GM12874 (cell line): ENCODE data around the gene RANBP10.

Experiments used
- TF ChIP-seq, protein P1 (sequence below): IDR thresholded peaks from 2 replicates; pipeline ENCODE4 v1.5.1; 2011; ENCODE audit warnings: low read depth, mild to moderate bottlenecking, control low read depth, low read length, moderate library complexity; ENCODE audit not compliant: insufficient read depth

RANBP10 gene

DNA sequence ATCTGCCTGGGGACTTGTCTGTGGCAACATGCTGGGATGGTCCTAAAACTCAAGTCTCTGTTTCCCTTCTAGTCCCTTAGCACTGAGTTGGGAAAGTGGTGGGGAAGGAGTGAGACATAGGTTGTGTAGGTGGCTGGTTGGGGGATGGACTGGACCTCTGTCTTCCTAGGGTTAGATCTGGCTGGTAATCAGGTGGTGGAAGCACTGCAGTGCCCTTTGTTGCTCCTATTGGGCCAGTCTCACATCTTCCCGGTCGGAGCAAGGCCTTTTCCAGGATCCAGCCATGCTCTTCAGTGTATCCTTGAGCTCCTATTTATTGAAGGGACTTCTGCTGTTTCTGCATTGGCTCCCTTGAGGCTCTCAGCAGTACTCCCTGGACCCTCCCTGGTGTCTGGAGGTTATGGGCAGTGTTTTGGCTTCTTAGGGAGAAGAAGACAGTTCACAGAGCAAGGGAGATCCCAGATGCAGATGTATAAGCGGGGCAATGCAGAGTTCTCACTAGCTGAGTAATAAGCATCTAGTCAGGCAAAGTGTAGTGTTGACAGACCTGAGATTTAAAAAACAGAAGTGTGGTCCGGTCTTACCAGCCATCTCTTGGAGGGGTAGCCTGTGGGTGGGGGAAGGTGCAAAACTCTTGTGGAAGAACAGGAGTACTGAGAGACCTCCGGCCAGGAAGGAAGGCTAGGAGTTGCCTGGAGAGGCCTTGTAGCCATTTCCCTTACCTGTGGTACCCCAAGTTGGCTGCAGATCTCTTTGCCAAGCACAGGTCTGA lies 39.1 kb upstream of the RANBP10 start:
- TF ChIP-seq, protein P1, sequence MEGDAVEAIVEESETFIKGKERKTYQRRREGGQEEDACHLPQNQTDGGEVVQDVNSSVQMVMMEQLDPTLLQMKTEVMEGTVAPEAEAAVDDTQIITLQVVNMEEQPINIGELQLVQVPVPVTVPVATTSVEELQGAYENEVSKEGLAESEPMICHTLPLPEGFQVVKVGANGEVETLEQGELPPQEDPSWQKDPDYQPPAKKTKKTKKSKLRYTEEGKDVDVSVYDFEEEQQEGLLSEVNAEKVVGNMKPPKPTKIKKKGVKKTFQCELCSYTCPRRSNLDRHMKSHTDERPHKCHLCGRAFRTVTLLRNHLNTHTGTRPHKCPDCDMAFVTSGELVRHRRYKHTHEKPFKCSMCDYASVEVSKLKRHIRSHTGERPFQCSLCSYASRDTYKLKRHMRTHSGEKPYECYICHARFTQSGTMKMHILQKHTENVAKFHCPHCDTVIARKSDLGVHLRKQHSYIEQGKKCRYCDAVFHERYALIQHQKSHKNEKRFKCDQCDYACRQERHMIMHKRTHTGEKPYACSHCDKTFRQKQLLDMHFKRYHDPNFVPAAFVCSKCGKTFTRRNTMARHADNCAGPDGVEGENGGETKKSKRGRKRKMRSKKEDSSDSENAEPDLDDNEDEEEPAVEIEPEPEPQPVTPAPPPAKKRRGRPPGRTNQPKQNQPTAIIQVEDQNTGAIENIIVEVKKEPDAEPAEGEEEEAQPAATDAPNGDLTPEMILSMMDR = no peak

DNA sequence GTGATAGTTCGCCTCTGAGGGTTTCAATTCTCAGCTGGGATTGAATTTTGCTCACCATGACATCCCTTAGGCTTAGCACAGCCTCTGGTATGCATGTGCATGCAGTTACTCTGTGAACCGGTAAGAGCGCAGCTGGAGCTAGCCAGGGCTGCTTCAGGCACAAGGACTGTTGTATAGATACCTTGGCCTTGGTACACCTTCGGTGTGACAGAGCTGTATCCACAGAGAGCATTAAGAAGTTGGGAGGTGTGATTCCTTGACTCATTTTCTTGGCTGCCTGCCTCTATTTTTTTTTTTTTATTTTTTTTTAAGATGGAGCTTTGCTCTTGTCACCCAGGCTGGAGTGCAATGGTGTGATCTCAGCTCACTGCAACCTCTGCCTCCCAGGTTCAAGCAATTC lies 38.1 kb upstream of the RANBP10 start:
- TF ChIP-seq, protein P1 = no peak

DNA sequence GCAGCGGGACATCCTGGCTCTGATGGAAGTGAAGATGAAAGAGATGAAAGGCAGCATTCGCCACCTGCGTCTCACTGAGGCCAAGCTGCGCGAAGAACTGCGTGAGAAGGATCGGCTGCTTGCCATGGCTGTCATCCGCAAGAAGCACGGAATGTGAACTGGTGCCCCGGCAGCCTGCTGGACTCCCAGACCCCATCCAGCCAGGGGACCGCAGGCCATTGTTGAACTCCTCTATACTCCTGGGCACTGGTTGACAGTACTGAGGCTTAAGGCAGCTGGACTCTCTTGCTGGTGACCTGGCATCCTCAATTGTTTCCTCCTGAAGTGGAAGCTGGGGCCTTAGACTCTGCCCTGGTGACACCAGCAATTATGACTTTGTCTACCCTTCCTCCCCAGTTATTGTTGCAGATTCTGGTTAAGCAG lies 37.0 kb upstream of the RANBP10 start:
- TF ChIP-seq, protein P1 = no peak

DNA sequence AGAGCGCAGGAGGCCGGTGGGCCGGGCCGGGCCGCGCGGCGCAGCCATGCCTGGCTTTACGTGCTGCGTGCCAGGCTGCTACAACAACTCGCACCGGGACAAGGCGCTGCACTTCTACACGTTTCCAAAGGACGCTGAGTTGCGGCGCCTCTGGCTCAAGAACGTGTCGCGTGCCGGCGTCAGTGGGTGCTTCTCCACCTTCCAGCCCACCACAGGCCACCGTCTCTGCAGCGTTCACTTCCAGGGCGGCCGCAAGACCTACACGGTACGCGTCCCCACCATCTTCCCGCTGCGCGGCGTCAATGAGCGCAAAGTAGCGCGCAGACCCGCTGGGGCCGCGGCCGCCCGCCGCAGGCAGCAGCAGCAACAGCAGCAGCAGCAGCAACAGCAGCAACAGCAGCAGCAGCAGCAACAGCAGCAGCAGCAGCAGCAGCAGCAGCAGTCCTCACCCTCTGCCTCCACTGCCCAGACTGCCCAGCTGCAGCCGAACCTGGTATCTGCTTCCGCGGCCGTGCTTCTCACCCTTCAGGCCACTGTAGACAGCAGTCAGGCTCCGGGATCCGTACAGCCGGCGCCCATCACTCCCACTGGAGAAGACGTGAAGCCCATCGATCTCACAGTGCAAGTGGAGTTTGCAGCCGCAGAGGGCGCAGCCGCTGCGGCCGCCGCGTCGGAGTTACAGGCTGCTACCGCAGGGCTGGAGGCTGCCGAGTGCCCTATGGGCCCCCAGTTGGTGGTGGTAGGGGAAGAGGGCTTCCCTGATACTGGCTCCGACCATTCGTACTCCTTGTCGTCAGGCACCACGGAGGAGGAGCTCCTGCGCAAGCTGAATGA lies 36.4 kb upstream of the RANBP10 start:
- TF ChIP-seq, protein P1 = peak; percentile 46

DNA sequence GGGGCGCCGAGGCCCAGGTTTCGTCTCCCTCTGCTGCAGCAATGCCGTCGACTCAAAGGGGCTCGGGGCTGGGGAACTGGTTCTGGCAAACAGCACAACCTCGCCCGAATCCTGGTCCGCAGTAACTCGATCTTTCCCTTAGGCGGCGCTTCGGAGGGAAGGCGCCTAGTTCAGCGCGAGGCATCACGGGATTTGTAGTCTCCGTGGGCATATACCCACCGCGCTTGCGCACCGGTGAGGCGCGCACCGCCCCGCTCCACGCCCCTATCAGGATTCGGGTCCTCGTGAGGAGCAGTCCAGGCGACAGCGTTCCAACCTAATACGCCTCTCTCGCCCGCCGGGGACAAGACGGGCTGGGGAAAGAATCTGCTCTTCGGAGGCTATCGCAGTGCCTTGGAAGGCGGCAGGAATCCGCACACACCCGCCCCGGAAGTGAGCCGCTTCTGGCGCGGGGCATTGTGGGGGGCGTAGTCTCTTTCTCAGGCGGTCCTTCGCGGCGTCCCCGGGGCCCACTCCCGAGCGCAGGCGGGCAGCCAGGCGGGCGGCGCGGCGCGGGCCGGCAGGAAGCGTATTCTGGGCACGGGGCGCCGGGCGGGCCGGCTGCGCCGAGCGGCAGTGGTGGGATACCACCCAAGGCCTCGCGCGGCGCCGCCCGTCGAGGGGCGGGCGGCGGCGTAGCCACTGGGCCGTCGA lies 35.6 kb upstream of the RANBP10 start, which contains the start of gene THAP11:
Gene THAP11 (plus strand): TSS at position 505 of the 693 bp plus-strand sequence. CDS start 235 bp downstream, outside the sequence.
- TF ChIP-seq, protein P1 = peak; percentile 95

DNA sequence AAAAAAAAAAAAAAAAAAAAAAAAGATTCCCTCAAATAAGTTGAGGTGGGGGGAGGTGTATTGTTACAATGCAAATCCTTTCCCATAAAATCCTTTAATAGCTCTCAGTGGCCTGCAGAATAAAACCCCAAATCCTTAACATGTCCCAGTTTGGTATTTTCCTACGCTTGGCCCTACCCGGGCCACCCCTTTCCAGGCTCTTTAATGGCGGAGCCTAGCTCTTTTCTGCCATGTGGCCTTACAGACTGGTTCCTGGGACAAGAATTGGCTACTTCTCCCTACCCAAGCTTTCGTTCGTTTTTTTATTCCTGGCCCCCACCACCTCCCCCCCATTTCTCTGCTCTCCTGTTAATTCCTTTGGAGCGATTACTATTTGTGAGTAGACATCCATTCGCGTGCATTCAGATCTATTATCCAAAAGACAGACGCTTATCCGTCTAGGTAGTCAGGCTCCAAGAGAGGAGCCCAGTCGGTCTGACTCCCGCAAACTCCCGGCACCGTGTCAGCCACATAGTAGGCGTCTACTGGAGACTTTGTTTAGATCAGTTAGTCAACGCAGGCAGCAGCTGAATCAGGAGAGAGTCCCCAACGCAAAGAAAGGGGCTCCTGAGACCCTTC lies 34.9 kb upstream of the RANBP10 start:
- TF ChIP-seq, protein P1 = no peak

DNA sequence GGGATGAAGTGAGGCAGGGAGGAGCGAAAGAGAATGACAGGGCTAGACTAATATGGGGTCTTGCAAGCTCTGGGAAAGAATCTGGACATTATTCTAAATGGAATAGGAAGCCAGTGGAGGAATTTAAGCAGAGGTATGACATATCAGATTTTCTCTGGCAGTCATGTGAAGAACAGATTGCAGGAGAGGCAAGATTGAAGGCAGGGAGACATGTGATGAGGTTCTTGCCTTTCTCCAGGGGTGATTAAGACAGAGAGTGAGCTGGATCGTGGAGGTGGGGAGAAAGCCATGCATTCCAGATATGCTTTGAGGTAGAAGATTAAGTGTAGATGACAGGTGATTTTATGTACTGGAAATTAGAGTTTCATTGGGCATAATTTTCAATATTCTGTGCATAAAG lies 31.5 kb upstream of the RANBP10 start:
- TF ChIP-seq, protein P1 = no peak
